NB4 (cell line): Measurements from ENCODE around the gene TMEM44.

ENCODE experiments used
- DNase-seq: peaks from one replicate; pipeline ENCODE4 v3.0.0; 2010; ENCODE audit warnings: low read depth
- H3K4me3 ChIP-seq: one replicate; pipeline ENCODE4 v1.5.1; 2011; ENCODE audit warnings: mild to moderate bottlenecking, low read depth, low read length, moderate library complexity
- MYC ChIP-seq: IDR thresholded peaks from 2 replicates; pipeline ENCODE4 v1.6.1; 2011; ENCODE audit warnings: low read depth, low read length
- POLR2A ChIP-seq: IDR thresholded peaks from 2 replicates; pipeline ENCODE4 v1.6.1; 2011; ENCODE audit warnings: mild to moderate bottlenecking; ENCODE audit not compliant: insufficient read length; ENCODE audit errors: extremely low read depth
- TF ChIP-seq, protein P1 (sequence below): IDR thresholded peaks from one replicate; pipeline ENCODE4 v1.5.1; 2012; ENCODE audit warnings: low read depth, low read length
- TF ChIP-seq, protein P2 (sequence below): IDR thresholded peaks from 2 replicates; pipeline ENCODE4 v1.6.1; 2011; ENCODE audit warnings: low read depth, low read length

TMEM44 gene

DNA sequence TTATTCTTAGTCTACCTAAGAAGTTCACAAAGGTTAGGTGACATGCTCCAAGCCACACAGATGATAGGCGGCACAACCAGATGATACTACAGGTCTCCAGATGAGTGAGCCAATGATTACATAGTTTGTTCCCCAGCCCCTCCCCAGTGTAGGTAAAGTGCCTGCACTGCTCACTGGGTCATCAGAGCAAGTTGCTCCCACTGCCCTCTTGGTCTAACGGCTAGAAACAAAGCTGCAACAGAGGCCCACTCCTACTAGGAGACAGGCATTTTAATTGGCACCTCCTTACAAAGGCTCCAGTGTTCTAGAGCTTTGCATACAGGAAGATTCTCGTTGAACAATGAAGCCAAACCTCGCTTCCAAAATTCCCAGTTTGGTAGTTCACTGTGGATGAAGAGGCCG is 47.3 kb downstream of the TMEM44 start:
- no peak for DNase-seq
- TF ChIP-seq MYC (no peak), POLR2A (no peak)
- TF ChIP-seq, protein P1, sequence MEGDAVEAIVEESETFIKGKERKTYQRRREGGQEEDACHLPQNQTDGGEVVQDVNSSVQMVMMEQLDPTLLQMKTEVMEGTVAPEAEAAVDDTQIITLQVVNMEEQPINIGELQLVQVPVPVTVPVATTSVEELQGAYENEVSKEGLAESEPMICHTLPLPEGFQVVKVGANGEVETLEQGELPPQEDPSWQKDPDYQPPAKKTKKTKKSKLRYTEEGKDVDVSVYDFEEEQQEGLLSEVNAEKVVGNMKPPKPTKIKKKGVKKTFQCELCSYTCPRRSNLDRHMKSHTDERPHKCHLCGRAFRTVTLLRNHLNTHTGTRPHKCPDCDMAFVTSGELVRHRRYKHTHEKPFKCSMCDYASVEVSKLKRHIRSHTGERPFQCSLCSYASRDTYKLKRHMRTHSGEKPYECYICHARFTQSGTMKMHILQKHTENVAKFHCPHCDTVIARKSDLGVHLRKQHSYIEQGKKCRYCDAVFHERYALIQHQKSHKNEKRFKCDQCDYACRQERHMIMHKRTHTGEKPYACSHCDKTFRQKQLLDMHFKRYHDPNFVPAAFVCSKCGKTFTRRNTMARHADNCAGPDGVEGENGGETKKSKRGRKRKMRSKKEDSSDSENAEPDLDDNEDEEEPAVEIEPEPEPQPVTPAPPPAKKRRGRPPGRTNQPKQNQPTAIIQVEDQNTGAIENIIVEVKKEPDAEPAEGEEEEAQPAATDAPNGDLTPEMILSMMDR, result no peak
- TF ChIP-seq, protein P2, sequence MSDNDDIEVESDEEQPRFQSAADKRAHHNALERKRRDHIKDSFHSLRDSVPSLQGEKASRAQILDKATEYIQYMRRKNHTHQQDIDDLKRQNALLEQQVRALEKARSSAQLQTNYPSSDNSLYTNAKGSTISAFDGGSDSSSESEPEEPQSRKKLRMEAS, result no peak
- H3K4me3 ChIP-seq, result no peak overlapping the region

DNA sequence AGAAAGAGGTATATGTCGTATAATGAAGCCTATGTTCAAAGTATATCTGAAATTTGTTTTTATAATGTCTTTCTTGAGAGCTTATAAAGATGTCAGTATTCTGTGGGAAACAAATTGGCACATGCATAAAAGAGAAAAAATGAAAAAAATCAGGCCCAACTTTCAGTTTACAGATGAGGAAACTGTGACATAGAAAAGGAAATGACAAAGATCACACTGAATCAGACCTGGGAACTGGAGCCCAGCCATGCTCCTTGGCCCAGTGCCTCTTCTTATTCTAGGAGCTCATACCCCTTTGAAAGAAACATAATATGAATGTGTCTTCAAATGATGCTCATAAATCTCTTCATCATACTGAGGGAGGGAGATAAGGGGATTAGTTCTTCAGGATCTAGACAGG is 48.4 kb downstream of the TMEM44 start:
- H3K4me3 ChIP-seq, result peak overlapping the region; percentile 89
- DNase-seq, result no peak
- no peak for TF ChIP-seq POLR2A
- TF ChIP-seq, protein P1, result no peak
- TF ChIP-seq, protein P2, result no peak
- TF ChIP-seq MYC, result no peak

DNA sequence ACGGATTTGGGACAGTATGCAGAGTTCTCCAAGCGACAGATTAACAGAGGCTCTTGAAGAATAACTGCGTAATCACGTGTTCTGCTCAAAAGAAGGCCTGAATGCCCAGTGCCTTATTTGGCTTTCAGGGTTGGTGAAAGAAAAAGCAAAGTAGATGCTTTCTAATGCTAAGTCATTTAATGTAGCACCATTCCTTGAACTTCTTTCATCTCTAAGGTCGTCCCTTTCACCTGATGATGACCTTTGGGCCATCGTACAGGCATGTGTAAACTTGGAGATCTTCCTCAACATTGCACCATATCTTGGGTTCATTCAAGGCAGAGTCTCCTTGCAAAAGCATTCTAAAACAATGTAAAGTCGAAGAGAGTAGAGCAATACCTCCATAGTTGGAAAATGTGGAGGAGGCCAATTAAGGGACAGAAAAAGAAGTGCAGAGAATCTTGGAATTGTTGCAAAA is 48.9 kb downstream of the TMEM44 start:
- TF ChIP-seq POLR2A (no peak), MYC (no peak)
- TF ChIP-seq, protein P1, result no peak
- TF ChIP-seq, protein P2, result no peak; the same call in 1 of the 2 replicates
- no peak for DNase-seq
- H3K4me3 ChIP-seq, result peak overlapping the region; percentile 89

DNA sequence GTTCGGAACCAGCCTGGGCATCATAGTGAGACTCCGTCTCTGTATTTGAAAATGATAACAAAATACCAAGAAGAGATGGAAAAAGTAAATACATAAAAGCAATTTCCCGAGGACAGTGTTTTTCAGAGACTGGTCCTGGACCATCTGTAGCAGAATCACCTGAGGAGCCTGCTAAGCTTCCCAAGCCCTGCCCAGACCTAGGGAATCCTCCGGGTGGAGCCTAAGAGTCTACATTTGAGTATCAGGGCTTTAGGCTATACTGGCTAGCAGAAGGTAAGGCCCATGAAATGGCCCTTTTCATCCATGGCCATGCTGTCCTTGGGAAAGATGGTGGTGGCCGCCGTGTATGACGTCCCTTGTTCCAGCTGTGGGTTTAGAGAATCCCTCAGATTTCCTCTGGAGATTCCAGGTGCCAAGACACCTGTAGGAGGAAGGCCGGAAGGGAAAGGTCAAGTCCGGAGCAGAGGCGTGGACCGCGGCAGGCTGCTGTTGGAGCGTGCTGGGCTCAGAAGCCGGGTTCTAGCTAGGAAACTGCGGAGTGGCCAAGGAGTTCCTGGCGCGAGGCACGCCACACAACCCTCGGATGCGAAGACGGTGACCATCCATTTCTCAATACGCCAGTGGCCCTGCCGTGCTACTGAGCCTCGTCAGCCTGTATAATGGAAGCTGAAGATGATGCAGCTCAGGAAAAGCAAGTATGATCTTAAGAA is 50.9 kb downstream of the TMEM44 start:
- TF ChIP-seq, protein P1, result no peak
- TF ChIP-seq MYC (no peak), POLR2A (no peak)
- TF ChIP-seq, protein P2, result no peak
- no peak overlapping the region for H3K4me3 ChIP-seq
- DNase-seq, result no peak

DNA sequence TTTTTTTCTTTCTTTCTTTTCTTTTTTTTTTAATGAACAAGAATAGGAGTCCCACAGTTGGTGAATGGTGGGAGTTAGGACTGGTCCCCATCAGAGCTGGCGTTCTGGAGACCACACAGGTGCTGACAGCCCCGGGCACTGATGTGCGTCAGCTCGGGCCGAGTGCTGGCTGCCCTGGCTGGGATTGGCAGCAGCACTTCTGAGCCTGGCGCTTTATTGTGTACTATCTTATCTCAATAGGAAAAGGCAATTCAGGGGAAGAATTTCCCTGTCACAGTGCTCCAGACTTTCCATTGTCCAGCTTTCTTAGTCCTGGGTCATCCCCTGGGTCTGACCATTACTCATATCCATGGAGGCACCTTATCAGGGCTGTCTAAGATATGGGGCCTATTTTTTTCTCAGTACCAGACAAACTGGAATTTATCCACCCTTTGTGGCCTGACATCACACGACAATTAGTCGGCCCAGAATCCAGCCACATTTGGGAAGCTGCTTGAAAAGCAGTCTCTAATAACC is 54.1 kb downstream of the TMEM44 start:
- DNase-seq, result no peak
- no peak for TF ChIP-seq MYC
- TF ChIP-seq, protein P2, result no peak
- TF ChIP-seq, protein P1, result no peak
- TF ChIP-seq POLR2A, result no peak

More for the DNA sequence above, 54.1 kb downstream of the TMEM44 start:
- no peak overlapping the region for H3K4me3 ChIP-seq
